Measurements from ENCODE around the gene PRKCQ. TPM values are rescaled to one million over a fixed set of nuclear protein-coding genes. Genes with fewer than 3 reads are reported as not detected.

PRKCQ gene
- polyA plus RNA-seq, 1 donor (not counting 4 experiments of a cell fraction or from before 2014, with no cell fraction given): 7.5 TPM

- dilution Hi-C loops (cut with MboI; ENCODE audit: extremely low pct_ligation_motif_present, low sequenced_read_pairs): no loop called here
- Histone ChIP-seq H3K4me1 (ENCODE audit: control insufficient read depth, extremely low read depth, insufficient read depth, low read length) (peaks cover 23% of the 10 kb centered on the region), H3K27me3 (ENCODE audit: control insufficient read depth, extremely low read depth, insufficient read depth, low read length) (no peaks in the 10 kb centered on the region), H3K9ac (ENCODE audit: control insufficient read depth, extremely low read depth, insufficient read depth, low read length) (no peak overlapping the region), H3K4me3 (ENCODE audit: control insufficient read depth in 2 of 3, extremely low read depth in 1 of 3, insufficient read depth in 2 of 3, low read depth in 1 of 3, low read length in 3 of 3) (no peak overlapping the region), H2AFZ (ENCODE audit: control insufficient read depth, low read length) (no peak overlapping the region), H3K79me2 (ENCODE audit: control insufficient read depth, insufficient read depth, low read length) (no peaks in the 10 kb centered on the region), H3K4me2 (ENCODE audit: control insufficient read depth, extremely low read depth, insufficient read depth, low read depth, low read length) (no peak overlapping the region), H4K20me1 (ENCODE audit: control insufficient read depth, extremely low read depth, insufficient read depth, low read length) (no peaks in the 10 kb centered on the region), H3K27ac (ENCODE audit: control insufficient read depth, insufficient read depth, low read length) (no peak overlapping the region), H3K9me3 (ENCODE audit: control insufficient read depth, low read depth, low read length) (no peaks in the 10 kb centered on the region), H3K9me1 (ENCODE audit: control insufficient read depth, extremely low read depth, insufficient read depth, low read length) (no peaks in the 10 kb centered on the region), H3K36me3 (ENCODE audit: control insufficient read depth in 2 of 2, extremely low read depth in 1 of 2, insufficient read depth in 2 of 2, low read length in 2 of 2) (no peaks in the 10 kb centered on the region)
- TF ChIP-seq CTCF (optimal IDR thresholded peaks at IDR 0.05 in 1 of 3, IDR thresholded peaks at IDR 0.05 in 1 of 3, conservative IDR thresholded peaks at IDR 0.05 in 1 of 3; ENCODE audit: extremely low read depth in 1 of 3, insufficient read depth in 2 of 3, low read length in 3 of 3): no peak
- FAIRE-seq (no peak), DNase-seq (ENCODE audit: low read depth, low spot score) (no peak)
Observed at GRCh38 chr10:6589287-6590094, 9.4 kb upstream of the PRKCQ start.

- peaks cover 0 to 3% of the 10 kb centered on the region in 2 experiments for H3K36me3 ChIP-seq (ENCODE audit: control insufficient read depth in 2 of 2, extremely low read depth in 1 of 2, insufficient read depth in 2 of 2, low read length in 2 of 2)
- no peaks in the 10 kb centered on the region for H3K79me2 ChIP-seq (ENCODE audit: control insufficient read depth, insufficient read depth, low read length)
- dilution Hi-C loops (cut with MboI; ENCODE audit: extremely low pct_ligation_motif_present, low sequenced_read_pairs): no loop called here
- no peak overlapping the region for H3K4me3 ChIP-seq (ENCODE audit: control insufficient read depth in 2 of 3, extremely low read depth in 1 of 3, insufficient read depth in 2 of 3, low read depth in 1 of 3, low read length in 3 of 3)
- H3K9ac ChIP-seq (ENCODE audit: control insufficient read depth, extremely low read depth, insufficient read depth, low read length): no peak overlapping the region
- no peak overlapping the region for H3K4me2 ChIP-seq (ENCODE audit: control insufficient read depth, extremely low read depth, insufficient read depth, low read depth, low read length)
- H3K27ac ChIP-seq (ENCODE audit: control insufficient read depth, insufficient read depth, low read length): no peak overlapping the region
- H3K27me3 ChIP-seq (ENCODE audit: control insufficient read depth, extremely low read depth, insufficient read depth, low read length): no peaks in the 10 kb centered on the region
- H3K4me1 ChIP-seq (ENCODE audit: control insufficient read depth, extremely low read depth, insufficient read depth, low read length): peaks cover 18% of the 10 kb centered on the region
- H2AFZ ChIP-seq (ENCODE audit: control insufficient read depth, low read length): no peak overlapping the region
- no peaks in the 10 kb centered on the region for H3K9me1 ChIP-seq (ENCODE audit: control insufficient read depth, extremely low read depth, insufficient read depth, low read length)
- no peaks in the 10 kb centered on the region for H4K20me1 ChIP-seq (ENCODE audit: control insufficient read depth, extremely low read depth, insufficient read depth, low read length)
- no peak for DNase-seq (ENCODE audit: low read depth, low spot score)
- FAIRE-seq: no peak
- H3K9me3 ChIP-seq (ENCODE audit: control insufficient read depth, low read depth, low read length): no peaks in the 10 kb centered on the region
- TF ChIP-seq CTCF (optimal IDR thresholded peaks at IDR 0.05 in 1 of 3, IDR thresholded peaks at IDR 0.05 in 1 of 3, conservative IDR thresholded peaks at IDR 0.05 in 1 of 3; ENCODE audit: extremely low read depth in 1 of 3, insufficient read depth in 2 of 3, low read length in 3 of 3): no peak
- TF ChIP-seq EZH2 (IDR thresholded peaks at IDR 0.05; ENCODE audit: low read length): no peak
Observed at GRCh38 chr10:6588845-6589244, 8.8 kb upstream of the PRKCQ start.

Data from keratinocyte (primary cell).